Neural cell (in vitro differentiated cells): Measurements from ENCODE around the gene MDFIC. TPM values are rescaled to one million over a fixed set of nuclear protein-coding genes. Genes with fewer than 3 reads are reported as not detected.
"Not testable (repeated sequence)": the region's sequence is repeated elsewhere in the genome, so short reads cannot be mapped to it uniquely, and the experiment has no call there.

Source experiments
- H2AFZ ChIP-seq: fragments of 200-600, 300-800 bp; sonication (generic), shearing (Covaris generic); 2 replicates; pipeline ENCODE4 v1.6.0; 2014; ENCODE audit warnings: low read depth, mild to moderate bottlenecking, antibody characterized with exemption, low read length, moderate library complexity
- H3F3A ChIP-seq: fragments of 200-600 bp; shearing (Covaris generic); 2 replicates; pipeline ENCODE4 v1.6.1; 2016; ENCODE audit warnings: mild to moderate bottlenecking, moderate library complexity, mixed read lengths, antibody characterized with exemption, low read length; ENCODE audit not compliant: insufficient read depth, poor library complexity, severe bottlenecking
- H3K27ac ChIP-seq: fragments of 200-600, 300-800 bp; sonication (generic), shearing (Covaris generic); 2 replicates; pipeline ENCODE4 v1.5.1; 2014; ENCODE audit warnings: mild to moderate bottlenecking, low read length, moderate library complexity
- H3K27me3 ChIP-seq: fragments of 300-800, 200-600 bp; sonication (generic), shearing (Covaris generic); 2 replicates; pipeline ENCODE4 v1.6.0; 2014; ENCODE audit warnings: mild to moderate bottlenecking, low read depth, low read length, moderate library complexity; ENCODE audit not compliant: insufficient read depth
- H3K36me3 ChIP-seq: fragments of 300-800, 200-600 bp; sonication (generic), shearing (Covaris generic); 2 replicates; pipeline ENCODE4 v1.5.1; 2014; ENCODE audit warnings: mild to moderate bottlenecking, antibody characterized with exemption, low read length, moderate library complexity; ENCODE audit not compliant: insufficient read depth
- H3K4me2 ChIP-seq: fragments of 300-800, 200-600 bp; sonication (generic), shearing (Covaris generic); 2 replicates; pipeline ENCODE4 v1.6.0; 2014; ENCODE audit warnings: mild to moderate bottlenecking, low read length
- H3K4me3 ChIP-seq: fragments of 300-800, 200-600 bp; sonication (generic), shearing (Covaris generic); 2 replicates; pipeline ENCODE4 v1.5.1; 2014; ENCODE audit warnings: mild to moderate bottlenecking, low read length, moderate library complexity
- H3K79me2 ChIP-seq: fragments of 200-600 bp; shearing (Covaris generic); replicated peaks from 2 replicates; pipeline ENCODE4 v1.6.0; 2014; ENCODE audit warnings: mild to moderate bottlenecking, low read length, moderate library complexity; ENCODE audit not compliant: insufficient read depth
- H3K9ac ChIP-seq: fragments of 300-800, 200-600 bp; sonication (generic), shearing (Covaris generic); 2 replicates; pipeline ENCODE4 v1.6.1; 2016; ENCODE audit warnings: mild to moderate bottlenecking, low read length, mixed read lengths
- H3K9me2 ChIP-seq: fragments of 200-600 bp; shearing (Covaris generic); 2 replicates; pipeline ENCODE4 v1.6.1; 2016; ENCODE audit warnings: mild to moderate bottlenecking, low read length, mixed read lengths; ENCODE audit not compliant: insufficient read depth
- H3K9me3 ChIP-seq: fragments of 200-600, 300-800 bp; sonication (generic), shearing (Covaris generic); 2 replicates; pipeline ENCODE4 v1.6.1; 2016; ENCODE audit warnings: mild to moderate bottlenecking, mixed run types, low read length, moderate library complexity, mixed read lengths
- H4K20me1 ChIP-seq: fragments of 200-600 bp; shearing (Covaris generic); 2 replicates; pipeline ENCODE4 v1.6.1; 2016; ENCODE audit warnings: mild to moderate bottlenecking, mixed run types; ENCODE audit not compliant: insufficient read depth
- CTCF ChIP-seq: fragments of 450-650 bp; IDR thresholded peaks from 2 replicates; pipeline ENCODE4 v1.5.1; 2014; ENCODE audit warnings: antibody characterized with exemption, mild to moderate bottlenecking, moderate library complexity; ENCODE audit not compliant: poor library complexity, severe bottlenecking
- EP300 ChIP-seq: fragments of 450-650 bp; conservative IDR thresholded peaks from 2 replicates; pipeline ENCODE4 v1.6.1; 2014; ENCODE audit warnings: antibody characterized with exemption, mild to moderate bottlenecking, moderate library complexity; ENCODE audit not compliant: poor library complexity, severe bottlenecking
- EZH2 ChIP-seq: fragments of 200-600, 300-800 bp; shearing (Covaris generic), sonication (generic); IDR thresholded peaks from 2 replicates; pipeline ENCODE4 v1.6.1; 2014; ENCODE audit warnings: antibody characterized with exemption, low read length, borderline replicate concordance, mild to moderate bottlenecking; ENCODE audit not compliant: insufficient read depth, poor library complexity, severe bottlenecking
- MXI1 ChIP-seq: fragments of 450-650 bp; conservative IDR thresholded peaks from 2 replicates; pipeline ENCODE4 v1.6.1; 2014; ENCODE audit warnings: antibody characterized with exemption, mild to moderate bottlenecking; ENCODE audit not compliant: poor library complexity, severe bottlenecking
- POLR2AphosphoS5 ChIP-seq: IDR thresholded peaks from 2 replicates; pipeline ENCODE4 v1.6.1; 2012
- RAD21 ChIP-seq: fragments of 450-650 bp; conservative IDR thresholded peaks from 2 replicates; pipeline ENCODE4 v1.6.1; 2014; ENCODE audit warnings: antibody characterized with exemption, mild to moderate bottlenecking, moderate library complexity
- REST ChIP-seq: IDR thresholded peaks from 2 replicates; pipeline ENCODE4 v1.6.1; 2012; ENCODE audit warnings: borderline replicate concordance
- SMC3 ChIP-seq: fragments of 450-650 bp; conservative IDR thresholded peaks from 2 replicates; pipeline ENCODE4 v1.6.1; 2014; ENCODE audit warnings: antibody characterized with exemption, mild to moderate bottlenecking, moderate library complexity; ENCODE audit not compliant: poor library complexity
- TAF1 ChIP-seq: IDR thresholded peaks from 2 replicates; pipeline ENCODE4 v1.6.1; 2012; ENCODE audit warnings: low read depth
- polyA plus RNA-seq: library from polyadenylated mRNA; depleted of rRNA; stranded (reverse); fragments of >200 nt; gene quantifications from 2 replicates; pipeline ENCODE4 v1.2.3, GENCODE V29; 2014

MDFIC gene
- polyA plus RNA-seq, 1 donor from 2014 or later: 0.85 TPM

- Histone ChIP-seq H3F3A (no peaks in the 10 kb centered on the region), H3K4me2 (no peak overlapping the region), H3K9ac (no peak overlapping the region), H3K27me3 (no peaks in the 10 kb centered on the region), H3K36me3 (no peaks in the 10 kb centered on the region), H3K4me3 (no peak overlapping the region), H3K79me2 (no peaks in the 10 kb centered on the region), H3K27ac (no peak overlapping the region), H4K20me1 (no peaks in the 10 kb centered on the region), H2AFZ (no peak overlapping the region), H3K9me3 (no peaks in the 10 kb centered on the region), H3K9me2 (no peaks in the 10 kb centered on the region)
- TF ChIP-seq EZH2 (no peak), CTCF (no peak), SMC3 (no peak), POLR2AphosphoS5 (no peak), RAD21 (no peak), MXI1 (no peak), REST (no peak), TAF1 (no peak), EP300 (no peak)
These were observed 36.1 kb upstream of the MDFIC start for GRCh38 chr7:114885836-114886235.

- H3F3A ChIP-seq: no peaks in the 10 kb centered on the region
- no peaks in the 10 kb centered on the region for H3K9me2 ChIP-seq
- no peak overlapping the region for H3K4me3 ChIP-seq
- no peak overlapping the region for H3K27ac ChIP-seq
- no peaks in the 10 kb centered on the region for H3K36me3 ChIP-seq
- TF ChIP-seq MXI1 (no peak), EZH2 (no peak), SMC3 (no peak), RAD21 (no peak), EP300 (no peak), POLR2AphosphoS5 (no peak), REST (no peak), TAF1 (no peak), CTCF (no peak)
- H2AFZ ChIP-seq: no peak overlapping the region
- no peaks in the 10 kb centered on the region for H4K20me1 ChIP-seq
- no peak overlapping the region for H3K9ac ChIP-seq
- no peak overlapping the region for H3K4me2 ChIP-seq
- H3K79me2 ChIP-seq: no peaks in the 10 kb centered on the region
- H3K27me3 ChIP-seq: no peaks in the 10 kb centered on the region
- H3K9me3 ChIP-seq: no peaks in the 10 kb centered on the region
These were observed 35.7 kb upstream of the MDFIC start for GRCh38 chr7:114886241-114886640.

- H3K79me2 ChIP-seq, H3K4me2 ChIP-seq, H3K4me3 ChIP-seq: not testable (repeated sequence)
These were observed 32.8 kb upstream of the MDFIC start for GRCh38 chr7:114889116-114889515.

More at GRCh38 chr7:114889116-114889515, 32.8 kb upstream of the MDFIC start:
- H4K20me1 ChIP-seq, H3K9me2 ChIP-seq, H3K9me3 ChIP-seq, H3K9ac ChIP-seq, H2AFZ ChIP-seq, H3K27me3 ChIP-seq, H3K36me3 ChIP-seq, H3K27ac ChIP-seq, H3F3A ChIP-seq: not testable (repeated sequence)
